Mammary epithelial cell (primary cell): Measurements from ENCODE around the gene EFCAB6.

Experiments
- EZH2 ChIP-seq: IDR thresholded peaks from 2 replicates; pipeline ENCODE4 v1.6.1; 2012; ENCODE audit warnings: low read length, inconsistent platforms, borderline replicate concordance
- TF ChIP-seq, protein P1 (sequence below), 2 donors: IDR thresholded peaks in 1 of 2; conservative IDR thresholded peaks in 1 of 2; 2 replicates each; pipeline ENCODE4 v1.5.1; 2011 to 2012; ENCODE audit warnings: inconsistent platforms in 2 of 2, low read length in 2 of 2, mild to moderate bottlenecking in 2 of 2, control low read depth in 1 of 2, low read depth in 1 of 2; ENCODE audit not compliant: insufficient read depth in 1 of 2; ENCODE audit errors: extremely low read depth in 1 of 2

DNA sequence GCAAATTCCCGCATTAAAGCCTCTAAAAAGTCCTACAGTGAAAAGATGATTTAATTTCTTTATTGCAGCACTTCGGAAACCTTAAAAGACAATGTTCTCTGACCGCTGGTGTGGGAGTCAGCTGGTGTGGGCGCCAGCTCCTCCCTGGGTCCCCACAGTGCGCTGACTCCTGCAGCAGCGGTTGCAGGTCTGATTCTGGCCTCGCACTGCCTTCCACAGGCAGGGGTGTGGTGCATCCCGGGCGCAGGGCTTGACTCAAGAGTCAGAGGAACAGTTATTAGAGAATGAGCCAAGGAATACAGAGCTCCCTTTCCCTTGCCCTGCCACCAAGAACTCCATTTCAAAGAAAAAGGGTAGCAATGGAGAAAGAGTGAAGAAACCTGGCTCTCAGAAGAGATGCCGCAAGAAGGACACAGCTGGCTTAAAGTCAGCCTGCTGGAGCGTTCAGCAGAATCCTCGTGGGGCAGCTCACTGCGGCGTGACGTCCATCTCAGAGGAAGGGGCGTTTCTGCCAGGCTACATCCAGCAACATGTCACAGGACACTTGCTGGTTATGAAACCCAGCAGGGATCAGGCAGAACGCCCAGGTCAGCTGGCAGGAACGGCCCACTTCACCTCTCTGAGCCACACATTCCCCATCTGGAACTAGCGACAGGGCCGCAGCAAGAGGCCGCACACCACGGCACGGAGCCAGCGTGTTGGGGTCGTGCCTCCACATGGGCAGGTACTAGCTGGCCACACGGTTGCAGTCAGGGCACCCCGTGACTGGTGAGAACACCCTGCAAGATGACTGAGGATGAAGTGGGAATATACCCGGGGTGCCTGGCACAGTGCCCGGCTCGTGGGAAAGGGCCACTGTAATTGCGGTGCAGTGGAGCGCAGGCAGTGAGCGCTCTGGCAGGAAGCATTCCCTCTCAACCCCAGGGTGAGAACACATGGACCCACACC lies 18.1 kb upstream of the EFCAB6 start:
- TF ChIP-seq, protein P1, sequence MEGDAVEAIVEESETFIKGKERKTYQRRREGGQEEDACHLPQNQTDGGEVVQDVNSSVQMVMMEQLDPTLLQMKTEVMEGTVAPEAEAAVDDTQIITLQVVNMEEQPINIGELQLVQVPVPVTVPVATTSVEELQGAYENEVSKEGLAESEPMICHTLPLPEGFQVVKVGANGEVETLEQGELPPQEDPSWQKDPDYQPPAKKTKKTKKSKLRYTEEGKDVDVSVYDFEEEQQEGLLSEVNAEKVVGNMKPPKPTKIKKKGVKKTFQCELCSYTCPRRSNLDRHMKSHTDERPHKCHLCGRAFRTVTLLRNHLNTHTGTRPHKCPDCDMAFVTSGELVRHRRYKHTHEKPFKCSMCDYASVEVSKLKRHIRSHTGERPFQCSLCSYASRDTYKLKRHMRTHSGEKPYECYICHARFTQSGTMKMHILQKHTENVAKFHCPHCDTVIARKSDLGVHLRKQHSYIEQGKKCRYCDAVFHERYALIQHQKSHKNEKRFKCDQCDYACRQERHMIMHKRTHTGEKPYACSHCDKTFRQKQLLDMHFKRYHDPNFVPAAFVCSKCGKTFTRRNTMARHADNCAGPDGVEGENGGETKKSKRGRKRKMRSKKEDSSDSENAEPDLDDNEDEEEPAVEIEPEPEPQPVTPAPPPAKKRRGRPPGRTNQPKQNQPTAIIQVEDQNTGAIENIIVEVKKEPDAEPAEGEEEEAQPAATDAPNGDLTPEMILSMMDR (conservative IDR thresholded peaks at IDR 0.05 in 1 of 2, IDR thresholded peaks at IDR 0.05 in 1 of 2; ENCODE audit: extremely low read depth in 1 of 2, insufficient read depth in 1 of 2, low read depth in 1 of 2, low read length in 2 of 2), result no peak
- no peak for TF ChIP-seq EZH2
